HG02885 (cell line): Measurements from ENCODE around the gene ALDH3A1.

Source experiments
- ATAC-seq: cut with Tn5 transposase; IDR thresholded peaks from one replicate; pipeline ENCODE4 v1.9.1; 2021; ENCODE audit warnings: mild to moderate bottlenecking; ENCODE audit not compliant: unreplicated experiment, poor library complexity

ALDH3A1 gene

DNA sequence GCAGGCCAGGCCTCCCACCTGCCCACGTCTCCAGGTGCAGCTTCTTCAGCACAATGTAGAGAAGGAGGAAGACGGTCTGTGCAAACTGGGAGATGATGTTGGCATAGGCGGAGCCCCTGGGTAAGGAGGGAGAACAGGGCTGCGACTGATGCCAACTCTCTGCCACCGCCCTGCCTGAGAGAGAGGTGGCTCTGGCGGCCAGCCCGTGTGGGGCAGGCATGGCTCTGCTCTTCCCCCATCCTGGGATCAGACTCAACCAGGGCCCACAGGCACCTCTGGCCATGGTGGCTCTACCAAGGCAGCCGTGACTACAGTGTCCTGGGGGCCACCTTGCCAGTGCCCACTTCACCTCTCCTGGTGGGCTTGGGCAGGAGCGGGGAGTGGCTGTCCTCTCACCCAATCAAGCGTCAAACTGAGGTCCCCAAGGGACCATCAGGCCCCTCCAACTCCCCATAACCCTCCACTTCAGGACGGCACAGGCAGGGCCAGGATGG is 40.3 kb downstream of the ALDH3A1 start:
- ATAC-seq = no peak

DNA sequence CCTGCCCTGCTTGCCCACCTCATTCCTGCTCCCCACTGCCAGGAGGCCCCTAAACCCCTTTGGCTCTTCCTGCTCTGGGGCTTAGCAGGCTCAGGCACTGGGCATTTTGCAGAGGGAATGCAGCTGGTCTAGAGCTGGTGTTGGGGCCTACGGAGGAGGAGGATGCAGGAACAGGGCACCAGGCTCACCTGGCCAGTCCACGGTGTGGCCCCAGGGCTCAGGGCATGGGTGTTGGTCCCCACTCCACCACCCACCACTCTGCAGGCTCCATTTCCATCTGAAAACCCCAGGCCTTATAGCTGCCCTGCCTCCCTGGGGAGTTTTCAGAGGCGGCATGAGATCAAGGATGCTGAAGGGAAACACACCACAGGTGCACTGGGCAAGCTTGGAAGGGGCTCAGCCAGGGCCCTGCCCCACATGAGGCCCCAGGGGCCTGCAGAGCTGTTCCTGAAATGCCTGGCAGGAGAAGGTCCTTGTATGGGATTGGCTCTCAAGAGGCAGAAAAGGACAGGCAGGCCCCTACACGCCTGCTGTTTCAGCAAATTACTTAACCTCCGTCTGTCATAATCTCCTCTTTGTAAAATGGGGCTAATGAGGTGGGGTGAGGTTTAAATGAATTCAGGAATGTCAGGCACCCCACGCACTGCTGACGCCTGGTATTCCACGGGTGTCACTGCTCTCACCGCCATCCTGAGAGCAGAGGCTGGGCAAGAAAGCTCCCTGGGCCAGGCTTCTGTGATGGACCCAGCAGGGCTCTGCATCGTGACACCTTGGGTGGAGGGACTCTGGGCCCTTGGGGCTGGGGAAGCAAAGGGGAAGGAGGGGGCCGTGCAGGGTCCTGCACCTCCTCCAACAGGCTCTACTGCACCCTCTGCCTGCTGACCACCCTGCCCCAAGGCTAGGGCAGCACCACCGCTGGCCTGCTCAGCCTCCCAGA is 41.0 kb downstream of the ALDH3A1 start:
- no peak for ATAC-seq

DNA sequence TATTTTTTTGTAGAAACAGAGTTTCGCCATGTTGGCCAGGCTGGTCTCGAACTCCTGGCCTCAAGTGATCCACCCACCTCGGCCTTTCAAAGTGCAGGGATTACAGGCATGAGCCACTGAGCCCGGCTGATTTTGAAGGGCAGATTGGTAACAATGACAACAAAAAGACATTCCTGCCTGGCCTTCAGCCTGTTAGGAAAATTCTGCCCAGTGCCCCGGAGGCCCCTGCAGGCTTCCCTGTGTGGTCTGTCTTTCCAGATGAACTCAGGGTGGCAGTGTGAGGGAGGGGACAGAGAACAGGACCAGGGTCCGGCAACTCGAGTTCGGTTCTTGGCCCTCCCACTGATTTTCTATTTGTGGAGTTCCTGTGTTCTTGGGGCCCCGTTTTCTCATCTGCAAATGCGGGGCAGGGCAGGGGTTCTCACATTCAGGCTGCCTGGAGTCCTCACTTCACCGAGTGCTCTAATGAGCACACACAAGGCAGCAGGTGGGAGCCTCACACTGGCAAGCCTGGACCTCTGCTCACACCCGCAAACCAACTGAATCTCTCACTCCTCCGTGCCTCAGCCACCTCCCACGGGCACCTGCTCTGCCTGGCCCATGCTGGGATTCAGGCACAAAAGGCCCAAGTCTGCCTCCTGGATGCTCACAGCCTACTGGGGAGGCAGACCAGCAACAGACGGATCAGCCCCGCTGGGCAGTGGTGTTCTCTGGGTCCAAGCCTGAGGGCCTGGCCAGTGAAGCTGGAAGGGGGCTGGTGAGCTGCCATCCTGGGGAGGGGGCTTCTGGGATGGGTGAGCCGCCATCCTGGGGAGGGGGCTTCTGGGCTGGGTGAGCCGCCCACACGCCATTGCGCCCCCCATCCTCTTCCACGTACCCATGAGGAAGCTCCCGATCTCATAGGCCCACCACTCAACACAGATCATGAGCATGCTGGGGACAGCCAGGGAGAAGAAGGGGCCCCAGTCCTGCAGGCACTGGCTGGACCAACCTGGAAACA is 42.0 kb downstream of the ALDH3A1 start:
- no peak for ATAC-seq

DNA sequence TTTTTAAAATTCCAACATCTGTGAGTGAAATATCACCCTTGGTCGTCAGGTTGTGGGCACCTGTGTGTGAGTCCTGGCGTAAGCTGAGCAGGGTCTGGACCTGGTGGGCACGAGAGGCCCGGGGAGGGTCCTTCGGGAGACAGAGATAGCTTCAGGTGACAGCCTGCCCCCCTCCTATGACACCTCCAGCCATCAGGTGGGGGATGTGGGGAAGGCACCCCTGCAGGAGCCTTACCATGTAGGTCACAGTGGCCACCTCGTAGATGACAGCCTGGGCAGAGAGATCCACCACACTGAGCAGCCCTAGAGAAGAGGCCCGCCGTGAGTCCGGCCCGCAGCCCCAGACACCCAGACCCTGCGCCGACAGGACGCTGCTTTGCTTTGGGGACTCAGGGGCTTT is 42.9 kb downstream of the ALDH3A1 start:
- no peak for ATAC-seq

DNA sequence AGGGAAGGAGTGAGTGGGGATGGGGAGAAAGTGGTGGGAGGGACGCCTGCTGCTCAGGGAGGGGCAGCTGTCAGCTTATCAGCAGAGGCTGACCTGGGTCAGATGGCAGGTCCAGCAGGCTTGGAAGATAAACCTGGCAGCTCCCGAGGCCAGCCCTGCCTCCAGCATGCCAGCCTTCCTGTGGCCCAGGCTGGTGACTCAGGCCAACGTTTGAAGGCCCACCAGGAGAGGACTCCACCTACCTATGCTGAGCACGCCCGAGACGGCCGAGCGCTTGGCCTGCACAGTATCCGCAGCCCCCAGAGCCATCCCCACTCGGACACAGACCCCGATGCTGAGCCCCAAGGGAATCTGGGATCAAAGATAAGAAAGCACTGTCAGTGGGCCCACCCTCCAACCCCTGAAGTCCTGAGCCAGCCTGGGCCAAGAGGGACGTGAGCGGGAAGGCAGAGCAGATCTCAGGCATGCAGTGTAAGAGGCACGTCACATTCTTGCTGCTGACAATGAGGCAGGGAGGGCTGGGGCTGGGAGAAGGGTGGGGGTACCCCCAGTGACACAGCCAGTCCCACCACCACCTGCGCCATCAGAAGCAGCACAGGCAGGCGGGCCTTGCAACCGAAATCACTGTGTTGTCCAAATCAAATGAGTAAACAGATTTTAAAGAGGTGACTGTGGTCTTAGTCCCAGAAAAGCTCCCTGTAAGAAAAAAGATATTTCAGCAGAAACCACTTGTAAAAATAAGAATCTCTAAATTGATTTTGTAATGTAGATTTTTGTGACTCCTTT is 44.1 kb downstream of the ALDH3A1 start:
- ATAC-seq = no peak

DNA sequence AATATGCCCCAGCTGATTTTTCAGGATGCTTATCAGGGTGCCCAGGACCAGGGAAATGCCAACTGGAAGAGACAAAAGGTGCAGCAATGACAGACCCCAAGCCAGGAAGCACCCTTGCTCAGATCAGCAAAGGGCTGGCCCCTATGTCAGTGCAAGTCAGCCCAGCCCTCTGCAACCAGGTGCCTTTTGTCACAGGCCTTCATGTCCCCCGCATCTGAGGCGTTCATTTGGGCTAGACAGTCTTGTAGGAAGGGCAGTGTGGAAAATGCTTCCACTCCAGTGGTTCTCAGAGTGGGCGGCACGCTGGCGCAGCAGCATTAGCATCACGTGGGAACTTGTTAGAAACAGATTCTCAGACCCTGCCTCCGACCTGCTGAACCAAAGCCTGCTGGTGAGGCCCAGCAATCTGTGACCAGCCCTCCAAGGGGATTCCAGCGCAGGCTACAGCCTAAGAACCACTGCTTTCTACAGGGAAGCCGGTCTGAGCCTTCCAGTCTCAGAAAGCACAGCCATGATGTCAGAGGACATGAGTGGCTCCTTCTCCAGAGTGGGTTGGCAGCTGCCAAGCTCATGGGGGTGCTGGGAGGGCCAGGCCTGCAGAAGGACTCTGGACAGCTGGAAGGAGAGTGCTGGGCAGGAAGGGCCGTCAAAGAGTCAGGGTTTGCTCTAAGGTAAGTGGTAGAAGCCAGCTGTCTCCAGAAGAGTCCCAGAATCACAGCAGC is 44.8 kb downstream of the ALDH3A1 start:
- no peak for ATAC-seq

DNA sequence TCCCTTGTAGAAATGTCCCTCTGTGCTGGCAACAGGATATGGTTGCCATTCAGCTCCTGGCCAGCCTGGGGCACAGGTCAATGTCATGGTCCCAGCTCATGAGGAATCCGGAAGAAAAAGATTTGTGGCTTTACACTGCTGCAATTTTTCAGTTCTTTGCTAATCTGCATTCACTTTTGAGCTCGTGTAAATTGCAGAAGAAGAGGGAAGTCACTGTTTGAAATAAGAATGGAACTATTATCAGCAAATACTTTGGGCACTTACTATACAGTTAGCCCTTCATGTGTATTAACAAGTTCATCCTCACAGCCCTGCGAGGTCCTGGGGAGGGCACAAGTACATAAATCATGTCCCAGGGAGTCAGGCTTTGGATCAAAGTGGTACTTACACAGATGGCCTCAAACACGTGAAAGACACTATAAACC is 45.9 kb downstream of the ALDH3A1 start:
- ATAC-seq = no peak
